IPS-20b (cell line): ENCODE results near the gene BCKDHA.
"Not testable (repeated sequence)": the region's sequence is repeated elsewhere in the genome, so short reads cannot be mapped to it uniquely, and the experiment has no call there.

Source experiments
- H3K27ac ChIP-seq: one replicate; pipeline ENCODE4 v1.5.1; 2013; ENCODE audit warnings: low read length
- H3K27me3 ChIP-seq: 2 replicates; pipeline ENCODE4 v1.6.1; 2013; ENCODE audit warnings: mild to moderate bottlenecking, low read length, inconsistent platforms; ENCODE audit not compliant: insufficient read depth
- H3K36me3 ChIP-seq: 2 replicates; pipeline ENCODE4 v1.6.1; 2013; ENCODE audit warnings: low read depth, mild to moderate bottlenecking, inconsistent platforms, low read length, moderate library complexity; ENCODE audit not compliant: insufficient read depth
- H3K4me1 ChIP-seq: 2 replicates; pipeline ENCODE4 v1.6.1; 2013; ENCODE audit warnings: mild to moderate bottlenecking, control low read depth, inconsistent platforms, low read length, moderate library complexity; ENCODE audit not compliant: insufficient read depth
- H3K4me3 ChIP-seq: 2 replicates; pipeline ENCODE4 v1.5.1; 2013; ENCODE audit warnings: mild to moderate bottlenecking, low read length, inconsistent platforms
- H3K9ac ChIP-seq: 2 replicates; pipeline ENCODE4 v1.6.1; 2013; ENCODE audit warnings: low read depth, mild to moderate bottlenecking, inconsistent platforms, low read length, moderate library complexity
- H3K9me3 ChIP-seq: 2 replicates; pipeline ENCODE4 v1.6.1; 2013; ENCODE audit warnings: mild to moderate bottlenecking, low read depth, low read length, inconsistent platforms; ENCODE audit not compliant: insufficient read depth

BCKDHA gene

DNA sequence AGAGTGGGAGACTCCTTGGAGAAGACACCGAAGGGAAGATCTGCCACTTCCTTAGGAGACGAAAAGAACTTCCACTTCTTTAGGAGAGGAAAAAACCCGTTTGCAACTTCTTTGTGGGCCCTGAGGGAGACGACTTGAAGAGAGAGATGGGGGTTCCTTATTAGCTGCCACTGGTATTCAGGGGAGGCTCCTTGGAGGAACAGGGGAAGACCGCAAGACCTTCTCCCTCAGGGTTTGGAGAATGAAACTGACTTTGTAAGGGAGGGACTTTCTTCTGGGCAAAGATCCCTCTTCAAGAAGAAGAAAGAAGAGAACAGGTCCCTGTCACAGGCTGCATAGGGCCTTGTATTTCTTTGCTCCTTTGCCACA is 416 bp downstream of the BCKDHA start:
- no peaks in the 10 kb centered on the region for H3K36me3 ChIP-seq
- H3K9me3 ChIP-seq, result no peaks in the 10 kb centered on the region
- peak overlapping the region; percentile 98 for H3K27ac ChIP-seq
- peaks cover 2% of the 10 kb centered on the region; the same call in 1 of the 2 replicates for H3K4me1 ChIP-seq
- H3K9ac ChIP-seq, result peak overlapping the region; percentile 96
- peak overlapping the region; percentile 94 for H3K4me3 ChIP-seq
- H3K27me3 ChIP-seq, result no peaks in the 10 kb centered on the region

DNA sequence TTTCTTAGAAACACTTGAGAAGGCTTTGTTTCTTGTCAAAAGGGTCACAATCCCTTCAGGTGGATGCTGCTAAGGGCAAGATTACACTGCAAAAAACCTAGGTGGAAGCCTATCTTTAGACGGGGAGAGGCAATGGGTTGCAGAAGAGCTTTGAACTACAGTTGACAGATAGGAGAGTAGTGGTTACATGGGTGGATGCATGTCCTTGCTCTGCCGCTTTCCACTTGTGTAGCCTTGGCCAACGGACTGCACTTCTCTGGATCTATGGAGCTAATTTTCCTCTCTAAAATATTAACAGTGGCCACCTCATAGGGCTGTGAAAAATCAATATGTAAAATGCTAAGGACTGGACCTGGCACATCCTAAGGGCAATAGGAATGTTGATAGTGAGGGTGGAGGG is 980 bp downstream of the BCKDHA start:
- no peaks in the 10 kb centered on the region for H3K36me3 ChIP-seq
- peaks cover 2% of the 10 kb centered on the region; the same call in 1 of the 2 replicates for H3K4me1 ChIP-seq
- H3K4me3 ChIP-seq, result peak overlapping the region; percentile 94
- H3K9me3 ChIP-seq, result no peaks in the 10 kb centered on the region
- H3K27me3 ChIP-seq, result no peaks in the 10 kb centered on the region
- H3K9ac ChIP-seq, result peak overlapping the region; percentile 96; the same call in 1 of the 2 replicates
- H3K27ac ChIP-seq, result no peak overlapping the region

GRCh38 chr19:41399091-41399490 is 1.5 kb downstream of the BCKDHA start:
- Histone ChIP-seq H3K4me1 (peaks cover 2% of the 10 kb centered on the region; the same call in 1 of the 2 replicates), H3K27me3 (no peaks in the 10 kb centered on the region), H3K36me3 (no peaks in the 10 kb centered on the region), H3K9ac (peak overlapping the region; percentile 96; the same call in 1 of the 2 replicates), H3K9me3 (no peaks in the 10 kb centered on the region), H3K4me3 (peak overlapping the region; percentile 94; the same call in 1 of the 2 replicates), H3K27ac (no peak overlapping the region)

DNA sequence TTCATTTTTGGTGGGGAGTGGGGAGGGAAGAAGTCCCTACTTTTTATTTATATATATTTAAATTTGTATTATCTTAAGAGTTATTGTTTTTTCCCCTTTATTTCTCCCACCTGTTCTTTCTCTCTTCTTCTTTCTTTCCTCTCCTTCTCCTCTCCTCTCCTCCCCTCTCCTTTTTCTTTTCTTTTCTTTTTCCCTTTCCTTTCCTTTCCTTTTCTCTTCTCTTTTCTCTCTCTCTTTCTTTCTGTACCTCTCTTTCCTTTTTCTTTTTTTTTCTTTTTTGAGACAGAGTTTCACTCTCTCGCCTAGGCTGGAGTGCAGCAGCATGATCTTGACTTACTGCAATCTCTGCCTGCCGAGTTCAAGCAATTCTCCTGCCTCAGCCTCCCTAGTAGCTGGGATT is 1.9 kb downstream of the BCKDHA start:
- H3K9me3 ChIP-seq, result no peaks in the 10 kb centered on the region
- no peak overlapping the region for H3K4me3 ChIP-seq
- peaks cover 2% of the 10 kb centered on the region; the same call in 1 of the 2 replicates for H3K4me1 ChIP-seq
- no peak overlapping the region for H3K27ac ChIP-seq
- no peaks in the 10 kb centered on the region for H3K36me3 ChIP-seq
- no peak overlapping the region; the same call in 1 of the 2 replicates for H3K9ac ChIP-seq
- no peaks in the 10 kb centered on the region for H3K27me3 ChIP-seq

DNA sequence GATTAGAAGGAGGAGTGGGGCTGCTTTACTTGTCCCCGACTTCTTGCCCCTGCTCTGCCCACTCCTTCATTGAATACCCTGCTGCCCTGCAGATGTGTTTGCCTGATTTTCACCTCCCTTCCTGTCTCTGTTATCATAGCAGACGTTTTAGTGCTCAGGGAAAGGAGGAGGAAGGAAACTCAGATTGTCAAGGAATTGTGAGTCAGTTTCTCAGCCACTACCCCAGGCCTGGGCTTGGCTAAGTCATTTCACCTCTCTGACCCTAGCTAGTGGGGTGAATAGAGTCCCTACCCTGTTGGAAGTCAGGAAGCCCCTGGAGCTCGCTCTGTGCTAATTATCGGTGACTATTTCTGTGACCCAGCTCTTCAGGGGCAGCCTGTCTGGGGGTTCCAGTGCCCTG is 3.9 kb downstream of the BCKDHA start:
- Histone ChIP-seq H3K27me3 (no peaks in the 10 kb centered on the region), H3K4me3 (no peak overlapping the region), H3K9me3 (no peaks in the 10 kb centered on the region), H3K36me3 (no peaks in the 10 kb centered on the region), H3K27ac (no peak overlapping the region), H3K4me1 (peaks cover 2% of the 10 kb centered on the region; the same call in 1 of the 2 replicates), H3K9ac (no peak overlapping the region)

GRCh38 chr19:41402010-41402409 is 4.4 kb downstream of the BCKDHA start:
- Histone ChIP-seq H3K27me3 (no peaks in the 10 kb centered on the region), H3K4me1 (peaks cover 2% of the 10 kb centered on the region; the same call in 1 of the 2 replicates), H3K9me3 (no peaks in the 10 kb centered on the region), H3K36me3 (no peaks in the 10 kb centered on the region), H3K27ac (no peak overlapping the region), H3K9ac (no peak overlapping the region), H3K4me3 (no peak overlapping the region)

- Histone ChIP-seq H3K27me3 (no peaks in the 10 kb centered on the region), H3K36me3 (no peaks in the 10 kb centered on the region), H3K27ac (no peak overlapping the region), H3K4me1 (peaks cover 1% of the 10 kb centered on the region), H3K9ac (no peak overlapping the region), H3K9me3 (no peaks in the 10 kb centered on the region), H3K4me3 (no peak overlapping the region)
Measured at GRCh38 chr19:41403181-41403970, 5.8 kb downstream of the BCKDHA start.

DNA sequence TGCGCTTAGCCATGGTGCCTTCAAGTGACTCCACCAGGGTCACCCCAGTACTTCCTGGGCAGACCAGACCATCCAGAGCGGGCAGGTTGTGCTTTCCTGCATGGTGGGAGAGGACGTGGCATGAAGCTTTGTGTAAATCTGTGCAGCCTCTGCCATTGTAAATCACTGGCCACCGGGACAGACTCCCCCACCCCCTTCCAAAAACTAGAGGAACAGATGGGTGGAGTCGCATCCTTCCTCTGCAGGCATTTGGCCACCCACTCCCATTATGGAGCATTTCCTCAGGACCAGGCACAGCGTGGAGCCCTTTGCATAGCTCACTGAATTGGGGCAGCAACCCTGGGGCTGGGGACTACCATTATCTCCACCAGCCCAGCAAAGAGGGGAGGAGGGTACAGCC is 8.2 kb downstream of the BCKDHA start:
- Histone ChIP-seq H3K4me3 (no peak overlapping the region), H3K36me3 (no peaks in the 10 kb centered on the region), H3K27me3 (no peaks in the 10 kb centered on the region), H3K4me1 (no peaks in the 10 kb centered on the region; the same call in 1 of the 2 replicates), H3K9me3 (no peaks in the 10 kb centered on the region), H3K27ac (no peak overlapping the region), H3K9ac (no peak overlapping the region)

GRCh38 chr19:41407271-41407670 is 9.7 kb downstream of the BCKDHA start:
- H3K4me1 ChIP-seq, result no peaks in the 10 kb centered on the region; the same call in 1 of the 2 replicates
- no peak overlapping the region for H3K4me3 ChIP-seq
- H3K27ac ChIP-seq, result no peak overlapping the region
- H3K27me3 ChIP-seq, result no peaks in the 10 kb centered on the region
- H3K36me3 ChIP-seq, result no peaks in the 10 kb centered on the region
- no peaks in the 10 kb centered on the region for H3K9me3 ChIP-seq
- H3K9ac ChIP-seq, result peak overlapping the region; percentile 42

GRCh38 chr19:41408256-41408655 is 10.6 kb downstream of the BCKDHA start:
- H3K9me3 ChIP-seq, result no peaks in the 10 kb centered on the region
- no peak overlapping the region for H3K27ac ChIP-seq
- H3K4me3 ChIP-seq, result no peak overlapping the region
- no peaks in the 10 kb centered on the region; the same call in 1 of the 2 replicates for H3K4me1 ChIP-seq
- no peaks in the 10 kb centered on the region for H3K36me3 ChIP-seq
- H3K9ac ChIP-seq, result no peak overlapping the region
- no peaks in the 10 kb centered on the region for H3K27me3 ChIP-seq

DNA sequence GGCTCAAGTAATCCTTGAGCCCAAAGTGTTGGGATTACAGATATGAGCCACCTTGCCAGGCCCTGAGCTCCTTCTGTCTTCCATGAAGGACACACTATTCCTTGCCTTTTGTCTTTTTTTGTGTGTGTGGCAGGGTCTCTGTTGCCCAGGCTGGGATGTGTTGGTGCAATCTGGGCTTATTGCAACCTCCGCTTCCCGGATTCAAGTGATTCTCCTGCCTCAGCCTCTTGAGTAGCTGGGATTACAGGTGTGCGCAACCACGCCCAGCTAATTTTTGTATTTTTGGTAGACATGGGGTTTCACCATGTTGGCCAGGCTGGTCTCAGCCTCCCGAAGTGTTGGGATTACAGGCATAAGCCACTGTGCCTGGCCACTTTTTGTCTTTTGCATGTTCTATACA is 11.2 kb downstream of the BCKDHA start:
- not testable (repeated sequence) for H3K27me3 ChIP-seq, H3K36me3 ChIP-seq, H3K27ac ChIP-seq, H3K9ac ChIP-seq, H3K4me3 ChIP-seq, H3K4me1 ChIP-seq, H3K9me3 ChIP-seq

- no peaks in the 10 kb centered on the region for H3K27me3 ChIP-seq
- H3K9me3 ChIP-seq, result no peaks in the 10 kb centered on the region
- H3K4me1 ChIP-seq, result no peaks in the 10 kb centered on the region; the same call in 1 of the 2 replicates
- H3K27ac ChIP-seq, result no peak overlapping the region
- no peak overlapping the region for H3K4me3 ChIP-seq
- H3K36me3 ChIP-seq, result 0 out of 2 replicates have a peak, but pooled peaks cover 4% of the 10 kb centered on the region
- H3K9ac ChIP-seq, result no peak overlapping the region
Measured at GRCh38 chr19:41409288-41409687, 11.7 kb downstream of the BCKDHA start.
